Prostate gland (tissue), 2 donors: Measurements from ENCODE around the gene CLASP1. TPM values are rescaled to one million over a fixed set of nuclear protein-coding genes. Genes with fewer than 3 reads are reported as not detected.

Source experiments
- DNase-seq: peaks from one replicate; pipeline ENCODE4 v3.0.0-alpha.2; 2019; ENCODE audit warnings: low spot score
- H3K27ac ChIP-seq, 2 donors: fragments of 200-600 bp; sonication (generic); 2 replicates each; pipeline ENCODE4 v1.5.1; 2017 to 2019
- H3K27me3 ChIP-seq: fragments of 200-600 bp; sonication (generic); replicated peaks from 2 replicates; pipeline ENCODE4 v1.5.1; 2019; ENCODE audit not compliant: insufficient read depth
- H3K36me3 ChIP-seq, 2 donors: fragments of 200-600 bp; sonication (generic); 1 replicate in 1 of 2; 2 replicates in 1 of 2; pipeline versions ENCODE4 v1.5.1 to v1.8.1; 2017 to 2019
- H3K4me1 ChIP-seq: fragments of 200-600 bp; sonication (generic); replicated peaks from 2 replicates; pipeline ENCODE4 v1.5.1; 2019
- H3K4me3 ChIP-seq, 2 donors: fragments of 200-600 bp; sonication (generic); 2 replicates each; pipeline ENCODE4 v1.5.1; 2017 to 2019
- H3K9me3 ChIP-seq: fragments of 200-600 bp; sonication (generic); 2 replicates; pipeline ENCODE4 v1.5.1; 2017
- POLR2A ChIP-seq: fragments of 450-650 bp; IDR thresholded peaks from one replicate; pipeline ENCODE4 v1.6.1; 2016; ENCODE audit warnings: antibody characterized with exemption, mild to moderate bottlenecking
- POLR2AphosphoS5 ChIP-seq: sonication (generic); formaldehyde crosslinking; IDR thresholded peaks from one replicate; pipeline ENCODE4 v1.6.1; 2017; ENCODE audit warnings: antibody characterized with exemption
- WGBS: methylation state at CpG from one replicate; pipeline ENCODE4 v1.1.5; 2018; 5-methylcytosine and 5-hydroxymethylcytosine counted together
- intact Hi-C: fragments of 100-400 bp; cut with DNase I; formaldehyde crosslinking; loops from one replicate; pipeline ENCODE4 v1.14.2; 2022
- total RNA-seq, 2 donors: library from RNA; depleted of rRNA; stranded (reverse); fragments of >200 nt; gene quantifications; one replicate each; pipeline ENCODE4 v1.1.0, GENCODE V29; 2016
- TF ChIP-seq, protein P1 (sequence below), 4 experiments: fragments of 200-600 bp in 2 of 4; fragments of 450-650 bp in 2 of 4; sonication (generic) in 2 of 4; IDR thresholded peaks; 1 replicate in 3 of 4; 2 replicates in 1 of 4; pipeline ENCODE4 v1.5.1; 2016 to 2019; ENCODE audit warnings: antibody characterized with exemption in 4 of 4, mild to moderate bottlenecking in 2 of 4, moderate library complexity in 2 of 4

CLASP1 gene
- total RNA-seq, 2 donors from 2014 or later = 44.4 to 90.2 TPM

DNA sequence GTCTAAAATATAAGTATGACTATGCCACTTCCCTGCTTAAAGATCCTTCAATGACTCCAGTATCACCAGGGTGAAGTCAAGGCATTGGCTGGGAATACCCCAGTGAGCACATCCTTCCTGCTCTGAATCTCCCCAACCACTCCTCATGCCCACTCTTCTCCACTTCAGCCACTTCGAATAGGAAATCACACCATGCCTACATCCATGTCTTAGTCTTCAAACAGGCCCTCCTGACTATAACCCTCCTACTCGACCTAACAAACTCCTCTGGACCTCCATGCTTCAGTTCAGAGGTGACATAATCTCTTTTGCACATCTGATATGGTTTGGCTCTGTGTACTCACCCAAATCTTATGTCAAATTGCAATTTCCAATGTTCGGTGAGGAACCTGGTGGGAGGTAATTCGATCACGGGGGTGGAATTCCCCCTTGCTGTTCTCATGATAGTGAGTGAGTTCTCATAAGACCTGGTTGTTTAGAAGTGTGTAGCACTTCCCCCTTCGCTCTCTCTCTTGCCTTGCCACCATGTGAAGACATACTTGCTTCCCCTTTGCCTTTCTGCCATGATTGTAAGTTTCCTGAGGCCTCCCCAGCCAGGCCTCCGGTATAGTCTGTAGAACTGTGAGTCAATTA, 276.4 kb downstream of the CLASP1 start:
- H3K27ac ChIP-seq = no peak overlapping the region
- no peaks in the 10 kb centered on the region for H3K36me3 ChIP-seq
- 92% methylated on average over 7 of the region's 7 CpGs for WGBS
- intact Hi-C loops = no loop called here
- no peaks in the 10 kb centered on the region for H3K27me3 ChIP-seq
- H3K9me3 ChIP-seq = no peaks in the 10 kb centered on the region
- H3K4me1 ChIP-seq = no peaks in the 10 kb centered on the region
- DNase-seq = no peak
- TF ChIP-seq POLR2A (no peak), POLR2AphosphoS5 (no peak)
- TF ChIP-seq, protein P1, sequence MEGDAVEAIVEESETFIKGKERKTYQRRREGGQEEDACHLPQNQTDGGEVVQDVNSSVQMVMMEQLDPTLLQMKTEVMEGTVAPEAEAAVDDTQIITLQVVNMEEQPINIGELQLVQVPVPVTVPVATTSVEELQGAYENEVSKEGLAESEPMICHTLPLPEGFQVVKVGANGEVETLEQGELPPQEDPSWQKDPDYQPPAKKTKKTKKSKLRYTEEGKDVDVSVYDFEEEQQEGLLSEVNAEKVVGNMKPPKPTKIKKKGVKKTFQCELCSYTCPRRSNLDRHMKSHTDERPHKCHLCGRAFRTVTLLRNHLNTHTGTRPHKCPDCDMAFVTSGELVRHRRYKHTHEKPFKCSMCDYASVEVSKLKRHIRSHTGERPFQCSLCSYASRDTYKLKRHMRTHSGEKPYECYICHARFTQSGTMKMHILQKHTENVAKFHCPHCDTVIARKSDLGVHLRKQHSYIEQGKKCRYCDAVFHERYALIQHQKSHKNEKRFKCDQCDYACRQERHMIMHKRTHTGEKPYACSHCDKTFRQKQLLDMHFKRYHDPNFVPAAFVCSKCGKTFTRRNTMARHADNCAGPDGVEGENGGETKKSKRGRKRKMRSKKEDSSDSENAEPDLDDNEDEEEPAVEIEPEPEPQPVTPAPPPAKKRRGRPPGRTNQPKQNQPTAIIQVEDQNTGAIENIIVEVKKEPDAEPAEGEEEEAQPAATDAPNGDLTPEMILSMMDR (IDR thresholded peaks at IDR 0.05) = no peak
- H3K4me3 ChIP-seq = no peak overlapping the region

DNA sequence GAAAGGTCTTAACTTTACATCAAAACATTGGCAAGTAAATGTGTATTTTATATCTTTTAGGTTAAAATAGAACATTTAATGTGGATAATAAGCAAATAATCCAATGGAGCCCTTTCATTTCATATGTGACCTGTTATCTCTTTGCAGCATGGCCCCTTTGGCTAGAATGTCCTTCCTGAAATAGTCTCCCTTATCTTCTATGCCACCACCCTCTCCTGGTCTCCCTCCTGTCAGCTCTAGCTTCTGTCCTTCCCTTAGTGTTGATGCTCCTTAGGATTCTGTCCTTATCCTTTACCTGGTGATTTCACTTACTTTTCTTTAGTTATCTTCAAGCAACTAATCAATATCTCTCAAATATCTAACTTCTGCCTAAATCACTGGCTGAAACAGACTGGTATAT, 277.2 kb downstream of the CLASP1 start:
- peaks cover 0 to 6% of the 10 kb centered on the region in 2 donors for H3K36me3 ChIP-seq
- no peaks in the 10 kb centered on the region for H3K4me1 ChIP-seq
- intact Hi-C loops = no loop called here
- no peak overlapping the region for H3K27ac ChIP-seq
- no peaks in the 10 kb centered on the region for H3K27me3 ChIP-seq
- no peaks in the 10 kb centered on the region for H3K9me3 ChIP-seq
- DNase-seq = no peak
- no peak for TF ChIP-seq POLR2A
- TF ChIP-seq, protein P1 (IDR thresholded peaks at IDR 0.05) = no peak
- TF ChIP-seq POLR2AphosphoS5 = no peak
- no peak overlapping the region for H3K4me3 ChIP-seq

DNA sequence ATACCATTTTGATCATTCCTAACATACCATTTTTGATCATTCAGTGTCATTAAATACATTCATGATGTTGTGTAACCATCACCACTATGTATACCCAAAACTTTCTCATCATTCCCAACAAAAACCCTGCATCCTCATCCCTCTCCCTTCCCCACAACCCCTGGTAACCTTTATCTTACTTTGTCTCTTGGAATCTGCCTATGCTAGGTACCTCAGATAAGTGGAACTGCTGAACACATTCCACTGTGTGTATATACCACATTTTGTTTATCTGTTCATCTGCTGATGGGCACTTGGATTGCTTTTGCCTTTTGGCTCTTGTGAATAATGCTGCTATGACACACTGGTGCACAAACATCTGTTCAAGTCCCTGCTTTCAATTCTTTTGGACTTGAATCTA, 280.4 kb downstream of the CLASP1 start:
- intact Hi-C loops = no loop called here
- Histone ChIP-seq H3K9me3 (no peaks in the 10 kb centered on the region), H3K4me1 (peaks cover 11% of the 10 kb centered on the region), H3K4me3 (no peak overlapping the region), H3K27me3 (no peaks in the 10 kb centered on the region), H3K27ac (no peak overlapping the region), H3K36me3 (peaks cover 0 to 6% of the 10 kb centered on the region in 2 donors)
- no peak for DNase-seq
- TF ChIP-seq POLR2AphosphoS5 = no peak
- TF ChIP-seq, protein P1 (IDR thresholded peaks at IDR 0.05) = no peak
- TF ChIP-seq POLR2A = no peak

DNA sequence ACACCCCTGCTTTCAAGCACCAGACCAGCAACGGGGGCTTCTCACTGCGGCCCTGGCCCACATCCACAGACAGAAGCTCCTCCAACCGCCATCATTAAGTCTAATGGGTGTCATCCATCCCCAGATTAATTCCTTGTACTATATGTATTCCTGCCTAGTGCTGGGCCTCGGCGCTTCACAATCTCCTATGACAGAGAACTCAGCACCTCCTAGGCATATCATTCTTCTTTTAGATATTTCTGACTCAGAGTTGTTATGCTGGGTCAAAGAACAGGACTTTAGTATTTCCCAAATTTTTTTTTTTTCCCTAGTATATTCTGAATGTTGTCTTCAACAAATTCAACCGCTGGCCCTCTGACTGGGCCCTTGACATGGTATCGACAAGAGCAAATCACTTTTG, 281.1 kb downstream of the CLASP1 start:
- intact Hi-C loops = no loop called here
- Histone ChIP-seq H3K9me3 (no peaks in the 10 kb centered on the region), H3K27ac (no peak overlapping the region), H3K36me3 (peaks cover 0 to 6% of the 10 kb centered on the region in 2 donors), H3K4me3 (no peak overlapping the region), H3K4me1 (peaks cover 11% of the 10 kb centered on the region), H3K27me3 (no peaks in the 10 kb centered on the region)
- DNase-seq = no peak
- TF ChIP-seq, protein P1 (IDR thresholded peaks at IDR 0.05) = no peak
- TF ChIP-seq POLR2AphosphoS5 = no peak
- TF ChIP-seq POLR2A = no peak
- WGBS = 96% methylated on average over 7 of the region's 7 CpGs

DNA sequence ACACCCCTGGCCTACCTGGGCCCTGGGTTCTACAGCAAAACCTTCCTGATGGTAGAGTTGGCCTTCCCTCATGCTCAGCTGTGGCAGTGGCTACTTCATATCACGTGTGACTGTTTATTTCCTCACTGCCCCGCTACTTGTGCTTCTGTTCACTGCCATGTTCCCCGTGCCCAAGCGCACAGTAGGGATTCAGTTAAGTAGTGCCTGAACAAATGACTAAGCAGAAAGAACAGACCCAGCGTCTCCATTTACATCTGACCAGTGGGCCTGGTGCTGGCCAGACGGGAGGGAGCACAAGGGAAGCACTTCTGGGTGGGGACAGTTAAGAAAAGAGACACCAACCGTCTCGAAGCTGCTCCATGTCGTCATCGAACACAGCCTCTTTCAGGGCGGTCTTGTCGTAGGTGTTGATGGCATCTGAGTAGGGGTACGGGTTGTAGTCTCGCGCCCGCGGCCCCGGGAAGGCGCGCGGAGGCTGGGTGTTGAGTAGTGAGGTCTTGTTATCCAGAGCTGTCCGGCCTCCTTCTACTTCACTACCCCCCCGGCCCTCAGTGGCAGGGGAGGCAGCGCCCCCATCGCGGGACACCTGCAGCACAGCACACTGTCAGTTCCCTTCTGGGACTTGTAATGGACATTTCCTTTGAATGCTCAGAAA, 281.9 kb downstream of the CLASP1 start:
- Histone ChIP-seq H3K27ac (no peak overlapping the region), H3K27me3 (no peaks in the 10 kb centered on the region), H3K4me1 (peaks cover 11% of the 10 kb centered on the region), H3K9me3 (no peaks in the 10 kb centered on the region), H3K4me3 (no peak overlapping the region), H3K36me3 (peaks cover 0 to 6% of the 10 kb centered on the region in 2 donors)
- 95% methylated on average over 26 of the region's 26 CpGs for WGBS
- intact Hi-C loops = no loop called here
- TF ChIP-seq POLR2AphosphoS5 (no peak), POLR2A (no peak)
- TF ChIP-seq, protein P1 (IDR thresholded peaks at IDR 0.05) = no peak
- no peak for DNase-seq
